ENCODE measurements around the gene LPP. TPM values are rescaled to one million over a fixed set of nuclear protein-coding genes. Genes with fewer than 3 reads are reported as not detected.

The LPP gene
- total RNA-seq, 1 donor from 2014 or later: 222 TPM

DNA sequence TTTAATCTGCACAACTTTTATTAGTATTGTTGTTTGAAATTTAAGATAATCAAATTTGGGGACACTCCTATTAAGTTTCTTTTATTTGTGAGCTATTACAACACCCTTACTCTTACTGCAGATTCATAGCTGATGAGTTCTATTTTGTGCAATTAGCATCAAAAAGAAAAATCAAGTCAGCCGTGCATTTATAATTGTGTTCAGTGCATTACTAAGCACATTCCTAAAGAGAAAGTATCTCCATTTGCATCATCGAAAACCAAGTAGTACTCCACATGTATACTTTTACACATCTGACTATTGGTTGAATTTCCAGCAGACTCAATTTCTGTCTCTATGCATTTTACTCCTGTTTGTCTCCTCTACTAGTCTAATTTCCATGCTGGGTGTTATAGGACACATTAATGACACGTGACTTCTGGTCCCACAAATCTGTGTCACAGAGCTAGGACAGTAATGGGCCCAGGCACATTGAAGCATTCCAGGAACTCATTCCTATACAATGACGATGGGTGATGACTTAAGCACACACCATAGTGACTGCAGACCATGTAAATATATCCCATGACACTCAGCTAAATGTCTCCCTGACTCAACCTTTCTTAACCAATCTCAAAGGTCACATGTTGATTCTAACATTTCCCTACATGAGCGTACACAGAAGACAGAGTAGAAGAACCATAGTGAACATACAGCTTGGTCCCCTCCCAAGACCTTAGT is 477.5 kb downstream of the LPP start:
- H3K4me2 ChIP-seq (ENCODE audit: low read length): peak overlapping the region; percentile 42

DNA sequence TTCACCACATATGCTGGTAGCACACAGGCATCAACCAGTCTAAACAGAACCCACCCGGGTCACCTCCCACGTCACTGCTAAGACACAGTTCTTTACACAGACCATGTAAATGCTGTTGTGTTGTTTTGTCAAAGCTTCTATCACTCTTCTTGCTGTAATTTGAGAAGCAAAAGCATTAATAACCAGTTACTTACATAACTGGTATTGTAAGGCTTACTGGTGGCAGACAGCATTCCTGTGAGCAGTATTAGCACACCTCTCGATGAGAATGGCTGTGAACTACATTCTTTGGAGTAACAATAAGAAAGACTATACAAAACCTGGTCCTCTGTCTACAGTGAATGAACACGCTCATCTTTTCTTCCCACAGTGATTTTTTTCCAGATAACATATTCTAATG is 479.2 kb downstream of the LPP start:
- Histone ChIP-seq H3K79me2 (ENCODE audit: insufficient read depth, low read length) (peaks cover 41% of the 10 kb centered on the region), H3K36me3 (ENCODE audit: insufficient read depth, low read length) (no peaks in the 10 kb centered on the region), H3K9ac (ENCODE audit: low read length) (no peak overlapping the region), H3K27ac (ENCODE audit: low read depth, low read length) (no peak overlapping the region), H2AFZ (ENCODE audit: low read depth, low read length) (no peak overlapping the region), H3K4me3 (ENCODE audit: insufficient read depth, low read depth, low read length) (no peak overlapping the region), H3K4me1 (ENCODE audit: insufficient read depth, low read length) (peaks cover 6% of the 10 kb centered on the region), H3K27me3 (ENCODE audit: insufficient read depth, low read length) (no peaks in the 10 kb centered on the region), H3K9me3 (ENCODE audit: insufficient read depth, low read depth, low read length) (no peaks in the 10 kb centered on the region), H3K4me2 (ENCODE audit: low read length) (no peak overlapping the region), H4K20me1 (ENCODE audit: insufficient read depth, low read length) (peaks cover 9% of the 10 kb centered on the region)
- H3K4me3 Mint-ChIP-seq (ENCODE audit: unreplicated experiment): no peak overlapping the region
- no peak for DNase-seq (ENCODE audit: low read depth)
- peaks cover 11% of the 10 kb centered on the region for H3K36me3 Mint-ChIP-seq (ENCODE audit: low read depth, unreplicated experiment)
- no peak for FAIRE-seq
- no peak overlapping the region for H3K27ac Mint-ChIP-seq (ENCODE audit: unreplicated experiment)
- no peaks in the 10 kb centered on the region for H3K9me3 Mint-ChIP-seq (ENCODE audit: unreplicated experiment)
- no peaks in the 10 kb centered on the region for H3K27me3 Mint-ChIP-seq (ENCODE audit: low read depth, unreplicated experiment)
- no peak for TF ChIP-seq CTCF (IDR thresholded peaks at IDR 0.05; ENCODE audit: insufficient read depth, low read depth, low read length)
- no peak for TF ChIP-seq EZH2 (IDR thresholded peaks at IDR 0.05; ENCODE audit: insufficient read depth, low read length)
- peaks cover 32% of the 10 kb centered on the region for H3K4me1 Mint-ChIP-seq (ENCODE audit: low read depth, unreplicated experiment)

More for the DNA sequence above, 477.5 kb downstream of the LPP start:
- peaks cover 9% of the 10 kb centered on the region for H4K20me1 ChIP-seq (ENCODE audit: insufficient read depth, low read length)
- H3K4me1 ChIP-seq (ENCODE audit: insufficient read depth, low read length): peaks cover 20% of the 10 kb centered on the region
- H3K9ac ChIP-seq (ENCODE audit: low read length): peak overlapping the region; percentile 28
- H3K27ac ChIP-seq (ENCODE audit: low read depth, low read length): peak overlapping the region; percentile 78
- H3K36me3 ChIP-seq (ENCODE audit: insufficient read depth, low read length): no peaks in the 10 kb centered on the region
- Mint-ChIP-seq H3K27ac (ENCODE audit: unreplicated experiment) (no peak overlapping the region), H3K9me3 (ENCODE audit: unreplicated experiment) (no peaks in the 10 kb centered on the region), H3K4me3 (ENCODE audit: unreplicated experiment) (no peak overlapping the region), H3K27me3 (ENCODE audit: low read depth, unreplicated experiment) (no peaks in the 10 kb centered on the region), H3K4me1 (ENCODE audit: low read depth, unreplicated experiment) (peaks cover 49% of the 10 kb centered on the region), H3K36me3 (ENCODE audit: low read depth, unreplicated experiment) (peaks cover 14% of the 10 kb centered on the region)
- FAIRE-seq (peak; percentile 80), DNase-seq (ENCODE audit: low read depth) (peak; percentile 88)
- no peak for TF ChIP-seq CTCF (IDR thresholded peaks at IDR 0.05; ENCODE audit: insufficient read depth, low read depth, low read length)
- TF ChIP-seq EZH2 (IDR thresholded peaks at IDR 0.05; ENCODE audit: insufficient read depth, low read length): no peak
- H3K79me2 ChIP-seq (ENCODE audit: insufficient read depth, low read length): peaks cover 43% of the 10 kb centered on the region
- no peaks in the 10 kb centered on the region for H3K9me3 ChIP-seq (ENCODE audit: insufficient read depth, low read depth, low read length)
- no peak overlapping the region for H3K4me3 ChIP-seq (ENCODE audit: insufficient read depth, low read depth, low read length)
- no peak overlapping the region for H2AFZ ChIP-seq (ENCODE audit: low read depth, low read length)
- H3K27me3 ChIP-seq (ENCODE audit: insufficient read depth, low read length): no peaks in the 10 kb centered on the region

DNA sequence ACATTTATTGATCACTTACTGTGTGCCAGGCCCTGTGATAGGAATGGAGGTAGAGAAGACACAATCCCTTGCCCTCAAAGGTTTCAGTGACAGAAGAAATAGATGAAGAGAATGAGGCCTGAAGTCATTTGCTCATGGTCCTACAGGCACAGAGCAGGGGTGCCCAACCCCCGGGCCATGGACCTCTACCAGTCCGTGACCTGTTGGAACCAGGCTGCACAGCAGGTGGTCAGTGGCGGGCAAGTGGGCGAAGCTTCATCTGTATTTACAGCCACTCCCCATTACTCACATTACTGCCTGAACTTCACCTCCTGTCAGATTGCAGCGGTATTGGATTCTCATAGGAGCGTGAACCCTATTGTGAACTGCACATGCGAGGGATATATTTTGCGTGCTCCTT is 480.3 kb downstream of the LPP start:
- H3K4me2 ChIP-seq (ENCODE audit: low read length): no peak overlapping the region
- no peaks in the 10 kb centered on the region for H3K36me3 ChIP-seq (ENCODE audit: insufficient read depth, low read length)
- H2AFZ ChIP-seq (ENCODE audit: low read depth, low read length): no peak overlapping the region
- H3K79me2 ChIP-seq (ENCODE audit: insufficient read depth, low read length): peaks cover 38% of the 10 kb centered on the region
- no peak for FAIRE-seq
- H4K20me1 ChIP-seq (ENCODE audit: insufficient read depth, low read length): peaks cover 9% of the 10 kb centered on the region
- Mint-ChIP-seq H3K4me1 (ENCODE audit: low read depth, unreplicated experiment) (peaks cover 27% of the 10 kb centered on the region), H3K27ac (ENCODE audit: unreplicated experiment) (no peak overlapping the region), H3K36me3 (ENCODE audit: low read depth, unreplicated experiment) (peaks cover 11% of the 10 kb centered on the region), H3K9me3 (ENCODE audit: unreplicated experiment) (no peaks in the 10 kb centered on the region), H3K4me3 (ENCODE audit: unreplicated experiment) (no peak overlapping the region), H3K27me3 (ENCODE audit: low read depth, unreplicated experiment) (no peaks in the 10 kb centered on the region)
- no peaks in the 10 kb centered on the region for H3K27me3 ChIP-seq (ENCODE audit: insufficient read depth, low read length)
- no peak overlapping the region for H3K9ac ChIP-seq (ENCODE audit: low read length)
- peaks cover 5% of the 10 kb centered on the region for H3K4me1 ChIP-seq (ENCODE audit: insufficient read depth, low read length)
- no peaks in the 10 kb centered on the region for H3K9me3 ChIP-seq (ENCODE audit: insufficient read depth, low read depth, low read length)
- H3K27ac ChIP-seq (ENCODE audit: low read depth, low read length): no peak overlapping the region
- no peak for DNase-seq (ENCODE audit: low read depth)
- H3K4me3 ChIP-seq (ENCODE audit: insufficient read depth, low read depth, low read length): no peak overlapping the region
- TF ChIP-seq EZH2 (IDR thresholded peaks at IDR 0.05; ENCODE audit: insufficient read depth, low read length) (no peak), CTCF (IDR thresholded peaks at IDR 0.05; ENCODE audit: insufficient read depth, low read depth, low read length) (no peak)
